Measurements from ENCODE around the gene OPN1SW.

DNA sequence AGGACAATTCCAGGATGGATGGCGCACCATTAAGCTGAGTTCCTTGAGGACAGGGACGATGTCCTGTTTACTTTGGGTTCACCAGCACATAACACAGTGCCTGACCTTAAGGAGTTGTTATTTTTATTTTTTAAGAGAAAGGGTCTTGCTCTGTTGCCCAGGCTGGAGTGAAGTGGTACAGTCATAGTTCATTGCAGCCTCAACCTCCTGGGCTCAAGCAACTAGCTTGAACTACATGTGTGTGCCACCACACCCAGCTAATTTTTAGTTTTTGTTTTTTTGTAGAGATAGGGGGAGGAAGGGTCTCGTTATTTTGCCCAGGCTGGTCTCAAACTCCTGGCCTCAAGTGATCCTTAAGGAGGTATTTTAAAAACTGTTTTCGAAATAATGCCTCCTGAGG, 38.2 kb downstream of the OPN1SW start:
- no peak for TF ChIP-seq FOXA1 (IDR thresholded peaks at IDR 0.05)
- no peak for TF ChIP-seq FOXM1 (IDR thresholded peaks at IDR 0.05; ENCODE audit: borderline replicate concordance)
- TF ChIP-seq, protein P1, sequence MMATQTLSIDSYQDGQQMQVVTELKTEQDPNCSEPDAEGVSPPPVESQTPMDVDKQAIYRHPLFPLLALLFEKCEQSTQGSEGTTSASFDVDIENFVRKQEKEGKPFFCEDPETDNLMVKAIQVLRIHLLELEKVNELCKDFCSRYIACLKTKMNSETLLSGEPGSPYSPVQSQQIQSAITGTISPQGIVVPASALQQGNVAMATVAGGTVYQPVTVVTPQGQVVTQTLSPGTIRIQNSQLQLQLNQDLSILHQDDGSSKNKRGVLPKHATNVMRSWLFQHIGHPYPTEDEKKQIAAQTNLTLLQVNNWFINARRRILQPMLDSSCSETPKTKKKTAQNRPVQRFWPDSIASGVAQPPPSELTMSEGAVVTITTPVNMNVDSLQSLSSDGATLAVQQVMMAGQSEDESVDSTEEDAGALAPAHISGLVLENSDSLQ (IDR thresholded peaks at IDR 0.05) = no peak
- no peak for TF ChIP-seq HDGF (IDR thresholded peaks at IDR 0.05; ENCODE audit: borderline replicate concordance)
- no peak for TF ChIP-seq L3MBTL2 (conservative IDR thresholded peaks at IDR 0.05)
- TF ChIP-seq SP1 (IDR thresholded peaks at IDR 0.05) = no peak

Measured in HEK293T (cell line).